HepG2 (cell line): ENCODE measurements around the gene RUNX3. TPM values are rescaled to one million over a fixed set of nuclear protein-coding genes. Genes with fewer than 3 reads are reported as not detected.

Experiments
- AKAP8 ChIP-seq: sonication (generic); formaldehyde crosslinking; IDR thresholded peaks from 2 replicates; pipeline ENCODE4 v1.5.1; 2020; ENCODE audit warnings: mild to moderate bottlenecking, missing genetic modification reagents
- FOXA1 ChIP-seq, 2 experiments: fragments of 450-650 bp in 1 of 2; sonication (generic) in 1 of 2; formaldehyde crosslinking in 1 of 2; IDR thresholded peaks; 2 replicates each; pipeline versions ENCODE4 v1.4.0 to v1.6.1; 2016 to 2020; ENCODE audit warnings: missing genetic modification reagents in 1 of 2
- HNRNPLL ChIP-seq: fragments of 200-400 bp; formaldehyde crosslinking; IDR thresholded peaks from 2 replicates; pipeline ENCODE4 v1.6.1; 2017; ENCODE audit warnings: mild to moderate bottlenecking, low read depth, low read length; ENCODE audit not compliant: poor library complexity, severe bottlenecking
- KLF6 ChIP-seq: IDR thresholded peaks from 2 replicates; pipeline ENCODE4 v1.8.0; 2016; ENCODE audit warnings: missing biosample characterization, missing genetic modification reagents
- MAZ ChIP-seq, 2 experiments: sonication (generic) in 1 of 2; formaldehyde crosslinking in 1 of 2; IDR thresholded peaks; 2 replicates each; pipeline versions ENCODE4 v1.5.0 to v1.6.1; 2012 to 2020; ENCODE audit warnings: low read depth in 2 of 2, mild to moderate bottlenecking in 2 of 2, borderline replicate concordance in 1 of 2, improper control_type of control experiment in 1 of 2, low read length in 1 of 2, missing genetic modification reagents in 1 of 2, moderate library complexity in 1 of 2
- MIXL1 ChIP-seq: IDR thresholded peaks from 2 replicates; pipeline ENCODE4 v1.6.1; 2016
- NFE2L2 ChIP-seq: fragments of 150-350 bp; IDR thresholded peaks from 2 replicates; pipeline ENCODE4 v1.6.1; 2014; ENCODE audit warnings: low read length
- ZMYM3 ChIP-seq: sonication (generic); formaldehyde crosslinking; IDR thresholded peaks from 2 replicates; pipeline ENCODE4 v1.5.1; 2020; ENCODE audit warnings: mild to moderate bottlenecking, missing genetic modification reagents
- ZNF7 ChIP-seq: IDR thresholded peaks from 2 replicates; pipeline ENCODE4 v1.6.1; 2016; ENCODE audit warnings: missing biosample characterization, missing genetic modification reagents
- polyA plus RNA-seq, 8 experiments: library from polyadenylated mRNA; depleted of rRNA in 3 of 8; stranded (reverse) in 7 of 8; unstranded in 1 of 8; fragments of >200 nt; fragmentation: Illumina TruSeq in 4 of 8; extraction: Trizol in 4 of 8; gene quantifications; 2 replicates each; pipeline versions ENCODE4 v1.2.1 to v1.2.3, GENCODE V29; 2011 to 2016; ENCODE audit warnings: low read depth in 4 of 8, missing spikeins in 1 of 8, mixed read lengths in 1 of 8; ENCODE audit not compliant: insufficient read depth in 1 of 8
- total RNA-seq, 5 experiments: library from RNA; depleted of rRNA; stranded (reverse); fragments of >200 nt; fragmentation: Illumina TruSeq; extraction: Trizol; gene quantifications; 2 replicates each; pipeline ENCODE4 v1.2.3, GENCODE V29; 2016; ENCODE audit warnings: low read depth in 1 of 5
- TF ChIP-seq, protein P1 (sequence below): sonication (generic); formaldehyde crosslinking; IDR thresholded peaks from 2 replicates; pipeline ENCODE4 v1.9.0; 2021; ENCODE audit warnings: mild to moderate bottlenecking, missing genetic modification reagents
- TF ChIP-seq, protein P2 (sequence below): IDR thresholded peaks from 2 replicates; pipeline ENCODE4 v1.6.1; 2018; ENCODE audit warnings: missing genetic modification reagents, mild to moderate bottlenecking, missing compliant biosample characterization
- TF ChIP-seq, protein P3 (sequence below): sonication (generic); formaldehyde crosslinking; IDR thresholded peaks from 2 replicates; pipeline ENCODE4 v1.5.0; 2020; ENCODE audit warnings: missing genetic modification reagents
- TF ChIP-seq, protein P4 (sequence below): sonication (generic); formaldehyde crosslinking; IDR thresholded peaks from 2 replicates; pipeline ENCODE4 v1.4.0; 2020; ENCODE audit warnings: missing genetic modification reagents
- TF ChIP-seq, protein P5 (sequence below): fragments of 450-650 bp; IDR thresholded peaks from 2 replicates; pipeline ENCODE4 v1.6.1; 2016

The RUNX3 gene
- total and polyA plus RNA-seq, 2 of the 13 experiments (the other 11 are each of a cell fraction or from before 2014, with no cell fraction given), result 0.04 to 0.22 TPM

DNA sequence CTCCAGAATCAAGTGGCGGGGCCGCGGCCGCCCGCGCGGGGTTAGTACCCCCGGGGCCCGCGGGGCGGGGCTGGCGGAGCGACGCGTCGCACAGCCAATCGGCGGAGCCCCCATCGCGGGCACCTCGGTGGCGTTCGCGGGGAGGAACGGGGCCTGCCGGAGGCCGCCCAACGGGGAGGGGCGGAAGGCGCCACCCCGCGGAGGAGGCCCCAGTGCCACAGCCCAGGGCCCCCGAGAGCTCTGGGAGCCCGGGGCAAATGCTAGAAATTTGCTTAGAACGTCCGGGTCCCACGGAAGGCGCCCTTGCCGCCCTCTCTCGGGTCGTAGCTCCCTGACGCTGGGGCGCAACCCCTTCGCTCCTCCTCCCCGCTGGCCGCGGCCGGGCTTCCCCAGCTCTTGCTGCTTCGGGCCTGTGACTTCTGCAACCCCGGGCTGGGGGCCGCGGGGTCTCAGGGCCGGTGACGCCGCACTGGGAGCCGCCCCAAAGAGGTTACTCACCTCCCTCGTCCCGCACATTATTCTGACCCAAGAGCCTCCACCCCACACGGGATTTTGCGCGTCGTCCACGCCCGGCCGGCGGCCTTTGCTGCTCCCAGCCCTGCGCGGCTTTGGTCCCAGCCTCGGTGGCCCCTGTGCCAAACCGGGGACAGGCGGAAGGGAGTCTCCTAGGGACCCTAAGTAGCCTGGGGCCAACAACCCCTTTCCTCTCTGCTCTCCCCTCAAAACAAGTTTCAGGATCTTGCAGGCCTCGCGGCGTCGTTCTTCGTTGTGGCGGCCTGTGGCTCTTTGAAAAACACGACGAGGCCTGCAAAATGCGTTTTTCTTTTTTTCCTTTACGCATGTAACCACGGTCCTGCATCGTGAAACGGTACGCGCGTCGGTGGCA, at the start of gene RUNX3 (continued):
- TF ChIP-seq, protein P1, sequence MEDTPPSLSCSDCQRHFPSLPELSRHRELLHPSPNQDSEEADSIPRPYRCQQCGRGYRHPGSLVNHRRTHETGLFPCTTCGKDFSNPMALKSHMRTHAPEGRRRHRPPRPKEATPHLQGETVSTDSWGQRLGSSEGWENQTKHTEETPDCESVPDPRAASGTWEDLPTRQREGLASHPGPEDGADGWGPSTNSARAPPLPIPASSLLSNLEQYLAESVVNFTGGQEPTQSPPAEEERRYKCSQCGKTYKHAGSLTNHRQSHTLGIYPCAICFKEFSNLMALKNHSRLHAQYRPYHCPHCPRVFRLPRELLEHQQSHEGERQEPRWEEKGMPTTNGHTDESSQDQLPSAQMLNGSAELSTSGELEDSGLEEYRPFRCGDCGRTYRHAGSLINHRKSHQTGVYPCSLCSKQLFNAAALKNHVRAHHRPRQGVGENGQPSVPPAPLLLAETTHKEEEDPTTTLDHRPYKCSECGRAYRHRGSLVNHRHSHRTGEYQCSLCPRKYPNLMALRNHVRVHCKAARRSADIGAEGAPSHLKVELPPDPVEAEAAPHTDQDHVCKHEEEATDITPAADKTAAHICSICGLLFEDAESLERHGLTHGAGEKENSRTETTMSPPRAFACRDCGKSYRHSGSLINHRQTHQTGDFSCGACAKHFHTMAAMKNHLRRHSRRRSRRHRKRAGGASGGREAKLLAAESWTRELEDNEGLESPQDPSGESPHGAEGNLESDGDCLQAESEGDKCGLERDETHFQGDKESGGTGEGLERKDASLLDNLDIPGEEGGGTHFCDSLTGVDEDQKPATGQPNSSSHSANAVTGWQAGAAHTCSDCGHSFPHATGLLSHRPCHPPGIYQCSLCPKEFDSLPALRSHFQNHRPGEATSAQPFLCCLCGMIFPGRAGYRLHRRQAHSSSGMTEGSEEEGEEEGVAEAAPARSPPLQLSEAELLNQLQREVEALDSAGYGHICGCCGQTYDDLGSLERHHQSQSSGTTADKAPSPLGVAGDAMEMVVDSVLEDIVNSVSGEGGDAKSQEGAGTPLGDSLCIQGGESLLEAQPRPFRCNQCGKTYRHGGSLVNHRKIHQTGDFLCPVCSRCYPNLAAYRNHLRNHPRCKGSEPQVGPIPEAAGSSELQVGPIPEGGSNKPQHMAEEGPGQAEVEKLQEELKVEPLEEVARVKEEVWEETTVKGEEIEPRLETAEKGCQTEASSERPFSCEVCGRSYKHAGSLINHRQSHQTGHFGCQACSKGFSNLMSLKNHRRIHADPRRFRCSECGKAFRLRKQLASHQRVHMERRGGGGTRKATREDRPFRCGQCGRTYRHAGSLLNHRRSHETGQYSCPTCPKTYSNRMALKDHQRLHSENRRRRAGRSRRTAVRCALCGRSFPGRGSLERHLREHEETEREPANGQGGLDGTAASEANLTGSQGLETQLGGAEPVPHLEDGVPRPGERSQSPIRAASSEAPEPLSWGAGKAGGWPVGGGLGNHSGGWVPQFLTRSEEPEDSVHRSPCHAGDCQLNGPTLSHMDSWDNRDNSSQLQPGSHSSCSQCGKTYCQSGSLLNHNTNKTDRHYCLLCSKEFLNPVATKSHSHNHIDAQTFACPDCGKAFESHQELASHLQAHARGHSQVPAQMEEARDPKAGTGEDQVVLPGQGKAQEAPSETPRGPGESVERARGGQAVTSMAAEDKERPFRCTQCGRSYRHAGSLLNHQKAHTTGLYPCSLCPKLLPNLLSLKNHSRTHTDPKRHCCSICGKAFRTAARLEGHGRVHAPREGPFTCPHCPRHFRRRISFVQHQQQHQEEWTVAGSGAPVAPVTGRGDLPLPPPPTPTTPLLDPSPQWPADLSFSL (CRISPR knock-in tag), result no peak
- TF ChIP-seq MAZ (IDR thresholded peaks at IDR 0.05; ENCODE audit: borderline replicate concordance, low read depth, low read length) (no peak), MAZ (CRISPR knock-in tag; IDR thresholded peaks at IDR 0.05; ENCODE audit: low read depth) (no peak), NFE2L2 (no peak), ZMYM3 (CRISPR knock-in tag) (no peak), HNRNPLL (peak; percentile 10), MIXL1 (CRISPR knock-in tag) (no peak), ZNF7 (CRISPR knock-in tag) (no peak), FOXA1 (IDR thresholded peaks at IDR 0.05) (no peak), FOXA1 (CRISPR knock-in tag; IDR thresholded peaks at IDR 0.05) (no peak), KLF6 (CRISPR knock-in tag) (no peak), AKAP8 (CRISPR knock-in tag) (no peak)
- TF ChIP-seq, protein P2, sequence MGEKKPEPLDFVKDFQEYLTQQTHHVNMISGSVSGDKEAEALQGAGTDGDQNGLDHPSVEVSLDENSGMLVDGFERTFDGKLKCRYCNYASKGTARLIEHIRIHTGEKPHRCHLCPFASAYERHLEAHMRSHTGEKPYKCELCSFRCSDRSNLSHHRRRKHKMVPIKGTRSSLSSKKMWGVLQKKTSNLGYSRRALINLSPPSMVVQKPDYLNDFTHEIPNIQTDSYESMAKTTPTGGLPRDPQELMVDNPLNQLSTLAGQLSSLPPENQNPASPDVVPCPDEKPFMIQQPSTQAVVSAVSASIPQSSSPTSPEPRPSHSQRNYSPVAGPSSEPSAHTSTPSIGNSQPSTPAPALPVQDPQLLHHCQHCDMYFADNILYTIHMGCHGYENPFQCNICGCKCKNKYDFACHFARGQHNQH (CRISPR knock-in tag), result no peak
- TF ChIP-seq, protein P3, sequence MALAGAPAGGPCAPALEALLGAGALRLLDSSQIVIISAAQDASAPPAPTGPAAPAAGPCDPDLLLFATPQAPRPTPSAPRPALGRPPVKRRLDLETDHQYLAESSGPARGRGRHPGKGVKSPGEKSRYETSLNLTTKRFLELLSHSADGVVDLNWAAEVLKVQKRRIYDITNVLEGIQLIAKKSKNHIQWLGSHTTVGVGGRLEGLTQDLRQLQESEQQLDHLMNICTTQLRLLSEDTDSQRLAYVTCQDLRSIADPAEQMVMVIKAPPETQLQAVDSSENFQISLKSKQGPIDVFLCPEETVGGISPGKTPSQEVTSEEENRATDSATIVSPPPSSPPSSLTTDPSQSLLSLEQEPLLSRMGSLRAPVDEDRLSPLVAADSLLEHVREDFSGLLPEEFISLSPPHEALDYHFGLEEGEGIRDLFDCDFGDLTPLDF (CRISPR knock-in tag), result no peak
- TF ChIP-seq, protein P4, sequence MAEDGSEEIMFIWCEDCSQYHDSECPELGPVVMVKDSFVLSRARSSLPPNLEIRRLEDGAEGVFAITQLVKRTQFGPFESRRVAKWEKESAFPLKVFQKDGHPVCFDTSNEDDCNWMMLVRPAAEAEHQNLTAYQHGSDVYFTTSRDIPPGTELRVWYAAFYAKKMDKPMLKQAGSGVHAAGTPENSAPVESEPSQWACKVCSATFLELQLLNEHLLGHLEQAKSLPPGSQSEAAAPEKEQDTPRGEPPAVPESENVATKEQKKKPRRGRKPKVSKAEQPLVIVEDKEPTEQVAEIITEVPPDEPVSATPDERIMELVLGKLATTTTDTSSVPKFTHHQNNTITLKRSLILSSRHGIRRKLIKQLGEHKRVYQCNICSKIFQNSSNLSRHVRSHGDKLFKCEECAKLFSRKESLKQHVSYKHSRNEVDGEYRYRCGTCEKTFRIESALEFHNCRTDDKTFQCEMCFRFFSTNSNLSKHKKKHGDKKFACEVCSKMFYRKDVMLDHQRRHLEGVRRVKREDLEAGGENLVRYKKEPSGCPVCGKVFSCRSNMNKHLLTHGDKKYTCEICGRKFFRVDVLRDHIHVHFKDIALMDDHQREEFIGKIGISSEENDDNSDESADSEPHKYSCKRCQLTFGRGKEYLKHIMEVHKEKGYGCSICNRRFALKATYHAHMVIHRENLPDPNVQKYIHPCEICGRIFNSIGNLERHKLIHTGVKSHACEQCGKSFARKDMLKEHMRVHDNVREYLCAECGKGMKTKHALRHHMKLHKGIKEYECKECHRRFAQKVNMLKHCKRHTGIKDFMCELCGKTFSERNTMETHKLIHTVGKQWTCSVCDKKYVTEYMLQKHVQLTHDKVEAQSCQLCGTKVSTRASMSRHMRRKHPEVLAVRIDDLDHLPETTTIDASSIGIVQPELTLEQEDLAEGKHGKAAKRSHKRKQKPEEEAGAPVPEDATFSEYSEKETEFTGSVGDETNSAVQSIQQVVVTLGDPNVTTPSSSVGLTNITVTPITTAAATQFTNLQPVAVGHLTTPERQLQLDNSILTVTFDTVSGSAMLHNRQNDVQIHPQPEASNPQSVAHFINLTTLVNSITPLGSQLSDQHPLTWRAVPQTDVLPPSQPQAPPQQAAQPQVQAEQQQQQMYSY (CRISPR knock-in tag), result no peak
- TF ChIP-seq, protein P5, sequence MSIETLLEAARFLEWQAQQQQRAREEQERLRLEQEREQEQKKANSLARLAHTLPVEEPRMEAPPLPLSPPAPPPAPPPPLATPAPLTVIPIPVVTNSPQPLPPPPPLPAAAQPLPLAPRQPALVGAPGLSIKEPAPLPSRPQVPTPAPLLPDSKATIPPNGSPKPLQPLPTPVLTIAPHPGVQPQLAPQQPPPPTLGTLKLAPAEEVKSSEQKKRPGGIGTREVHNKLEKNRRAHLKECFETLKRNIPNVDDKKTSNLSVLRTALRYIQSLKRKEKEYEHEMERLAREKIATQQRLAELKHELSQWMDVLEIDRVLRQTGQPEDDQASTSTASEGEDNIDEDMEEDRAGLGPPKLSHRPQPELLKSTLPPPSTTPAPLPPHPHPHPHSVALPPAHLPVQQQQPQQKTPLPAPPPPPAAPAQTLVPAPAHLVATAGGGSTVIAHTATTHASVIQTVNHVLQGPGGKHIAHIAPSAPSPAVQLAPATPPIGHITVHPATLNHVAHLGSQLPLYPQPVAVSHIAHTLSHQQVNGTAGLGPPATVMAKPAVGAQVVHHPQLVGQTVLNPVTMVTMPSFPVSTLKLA, result no peak
